A673 (cell line): ENCODE measurements around the gene KRT1.

Experiments used
- EZH2 ChIP-seq: fragments of 200-600 bp; sonication (generic); IDR thresholded peaks from 2 replicates; pipeline ENCODE4 v1.6.1; 2017; ENCODE audit warnings: borderline replicate concordance, low read depth, mild to moderate bottlenecking, mixed read lengths, antibody characterized with exemption, low read length; ENCODE audit not compliant: poor library complexity, severe bottlenecking
- TF ChIP-seq, protein P1 (sequence below): fragments of 300-800, 200-600 bp; sonication (generic); conservative IDR thresholded peaks from 2 replicates; pipeline ENCODE4 v1.5.1; 2017; ENCODE audit warnings: low read depth, mild to moderate bottlenecking, antibody characterized with exemption, low read length, moderate library complexity, mixed read lengths

GRCh38 chr12:52703878-52704277, 23.7 kb upstream of the KRT1 start:
- TF ChIP-seq, protein P1, sequence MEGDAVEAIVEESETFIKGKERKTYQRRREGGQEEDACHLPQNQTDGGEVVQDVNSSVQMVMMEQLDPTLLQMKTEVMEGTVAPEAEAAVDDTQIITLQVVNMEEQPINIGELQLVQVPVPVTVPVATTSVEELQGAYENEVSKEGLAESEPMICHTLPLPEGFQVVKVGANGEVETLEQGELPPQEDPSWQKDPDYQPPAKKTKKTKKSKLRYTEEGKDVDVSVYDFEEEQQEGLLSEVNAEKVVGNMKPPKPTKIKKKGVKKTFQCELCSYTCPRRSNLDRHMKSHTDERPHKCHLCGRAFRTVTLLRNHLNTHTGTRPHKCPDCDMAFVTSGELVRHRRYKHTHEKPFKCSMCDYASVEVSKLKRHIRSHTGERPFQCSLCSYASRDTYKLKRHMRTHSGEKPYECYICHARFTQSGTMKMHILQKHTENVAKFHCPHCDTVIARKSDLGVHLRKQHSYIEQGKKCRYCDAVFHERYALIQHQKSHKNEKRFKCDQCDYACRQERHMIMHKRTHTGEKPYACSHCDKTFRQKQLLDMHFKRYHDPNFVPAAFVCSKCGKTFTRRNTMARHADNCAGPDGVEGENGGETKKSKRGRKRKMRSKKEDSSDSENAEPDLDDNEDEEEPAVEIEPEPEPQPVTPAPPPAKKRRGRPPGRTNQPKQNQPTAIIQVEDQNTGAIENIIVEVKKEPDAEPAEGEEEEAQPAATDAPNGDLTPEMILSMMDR: no peak
- no peak for TF ChIP-seq EZH2
